HG03354 (cell line): ENCODE data around the gene MAST2.

Source experiments
- ATAC-seq: cut with Tn5 transposase; IDR thresholded peaks from one replicate; pipeline ENCODE4 v1.9.1; 2021; ENCODE audit warnings: mild to moderate bottlenecking; ENCODE audit not compliant: unreplicated experiment, poor library complexity, severe bottlenecking

MAST2 gene

GRCh38 chr1:46077644-46078043 is 274.2 kb downstream of the MAST2 start:
- no peak for ATAC-seq

GRCh38 chr1:46080257-46080656 is 276.8 kb downstream of the MAST2 start:
- ATAC-seq, result no peak

- no peak for ATAC-seq
Measured at GRCh38 chr1:46081206-46081605, 277.8 kb downstream of the MAST2 start.

GRCh38 chr1:46081619-46082018 is 278.2 kb downstream of the MAST2 start:
- ATAC-seq, result no peak

- ATAC-seq, result no peak
Measured at GRCh38 chr1:46083579-46083978, 280.2 kb downstream of the MAST2 start.

- ATAC-seq, result no peak
Measured at GRCh38 chr1:46084553-46085451, 281.4 kb downstream of the MAST2 start.
